ENCODE results near the gene ELAPOR1. TPM values are rescaled to one million over a fixed set of nuclear protein-coding genes. Genes with fewer than 3 reads are reported as not detected.
"Not testable (repeated sequence)": the region's sequence is repeated elsewhere in the genome, so short reads cannot be mapped to it uniquely, and the experiment has no call there.

Gene ELAPOR1
- total RNA-seq, 1 donor from 2014 or later: 0.30 TPM

GRCh38 chr1:109131800-109132199 is 17.9 kb downstream of the ELAPOR1 start:
- DNase-seq (ENCODE audit: low spot score): no peak
- intact Hi-C loops (cut with DNase I): no loop called here

GRCh38 chr1:109133002-109133706 is 19.2 kb downstream of the ELAPOR1 start:
- intact Hi-C loops (cut with DNase I): no loop called here
- no peak for DNase-seq (ENCODE audit: low spot score)

- intact Hi-C loops (cut with DNase I): no loop called here
- DNase-seq (ENCODE audit: low spot score): peak; percentile 92
Observed at GRCh38 chr1:109133815-109134214, 19.9 kb downstream of the ELAPOR1 start.

GRCh38 chr1:109134423-109134822 is 20.5 kb downstream of the ELAPOR1 start:
- no peak for DNase-seq (ENCODE audit: low spot score)
- intact Hi-C loops (cut with DNase I): no loop called here

DNA sequence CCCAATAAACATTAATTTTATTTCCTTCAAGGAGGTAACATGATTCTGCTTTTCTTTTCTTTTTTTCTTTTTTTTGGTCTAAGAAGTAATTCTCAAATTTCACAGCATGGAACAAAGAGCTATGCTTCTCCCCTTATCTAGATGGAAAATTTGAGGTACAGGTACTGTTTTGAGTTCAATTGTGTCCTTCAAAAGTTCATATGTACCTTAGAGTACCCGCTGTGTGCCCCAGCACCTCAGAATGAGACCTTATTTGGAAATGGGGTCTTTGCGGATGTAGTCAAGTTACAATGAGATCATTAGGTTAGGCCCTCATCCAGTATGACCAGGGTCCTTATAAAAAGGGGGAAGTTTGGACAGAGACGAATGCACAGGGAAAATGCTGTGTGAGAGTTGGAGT is 22.0 kb downstream of the ELAPOR1 start:
- intact Hi-C loops (cut with DNase I): no loop called here
- DNase-seq (ENCODE audit: low spot score): no peak

GRCh38 chr1:109136766-109137165 is 22.9 kb downstream of the ELAPOR1 start:
- intact Hi-C loops (cut with DNase I): no loop called here
- DNase-seq (ENCODE audit: low spot score): no peak

- intact Hi-C loops (cut with DNase I): no loop called here
- no peak for DNase-seq (ENCODE audit: low spot score)
Observed at GRCh38 chr1:109137958-109138357, 24.0 kb downstream of the ELAPOR1 start.

DNA sequence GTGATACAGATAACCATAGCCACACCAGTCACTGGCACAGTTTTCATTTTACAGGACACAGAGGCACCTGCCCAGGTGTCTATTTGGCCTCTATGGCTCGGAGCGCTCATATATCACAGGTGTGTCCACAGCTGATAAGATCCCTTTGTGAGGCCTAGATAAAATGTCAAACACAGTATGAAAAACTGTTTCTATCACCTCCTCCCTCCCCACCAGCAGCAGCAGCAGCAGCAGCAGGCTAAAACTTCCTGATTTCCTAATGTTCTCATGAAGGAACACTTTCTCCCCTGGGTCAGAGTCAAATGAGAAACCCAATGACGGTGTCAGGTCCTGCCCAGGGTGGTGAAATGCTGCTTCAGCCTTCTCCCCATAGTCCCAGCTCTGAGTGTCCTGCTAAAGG is 24.4 kb downstream of the ELAPOR1 start:
- no peak for DNase-seq (ENCODE audit: low spot score)
- intact Hi-C loops (cut with DNase I): no loop called here

- no peak for DNase-seq (ENCODE audit: low spot score)
- intact Hi-C loops (cut with DNase I): no loop called here
Observed at GRCh38 chr1:109140392-109140791, 26.5 kb downstream of the ELAPOR1 start.

DNA sequence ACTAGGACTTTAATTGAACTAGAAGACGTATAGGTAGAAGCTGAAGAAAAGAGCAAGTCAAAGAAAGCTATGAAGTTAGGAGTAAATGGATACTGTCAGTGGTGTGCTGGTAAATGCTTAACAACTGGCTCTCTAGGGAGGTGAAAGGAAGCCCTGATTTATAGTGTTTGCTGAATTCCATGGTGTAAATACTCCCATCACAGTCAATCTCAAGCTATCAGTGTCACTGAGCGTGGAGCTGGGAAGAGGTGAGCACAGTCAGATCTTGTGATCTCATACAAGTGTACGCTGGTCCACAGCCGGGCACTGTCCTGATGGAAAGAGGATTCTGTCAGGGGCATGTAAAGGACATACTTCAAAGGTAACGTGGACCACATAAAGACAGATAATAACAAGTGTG is 28.3 kb downstream of the ELAPOR1 start:
- DNase-seq (ENCODE audit: low spot score): no peak

GRCh38 chr1:109142725-109143124 is 28.8 kb downstream of the ELAPOR1 start:
- intact Hi-C loops (cut with DNase I): not testable (repeated sequence)

More for the DNA sequence above, 28.3 kb downstream of the ELAPOR1 start:
- intact Hi-C loops (cut with DNase I): no loop called here

DNA sequence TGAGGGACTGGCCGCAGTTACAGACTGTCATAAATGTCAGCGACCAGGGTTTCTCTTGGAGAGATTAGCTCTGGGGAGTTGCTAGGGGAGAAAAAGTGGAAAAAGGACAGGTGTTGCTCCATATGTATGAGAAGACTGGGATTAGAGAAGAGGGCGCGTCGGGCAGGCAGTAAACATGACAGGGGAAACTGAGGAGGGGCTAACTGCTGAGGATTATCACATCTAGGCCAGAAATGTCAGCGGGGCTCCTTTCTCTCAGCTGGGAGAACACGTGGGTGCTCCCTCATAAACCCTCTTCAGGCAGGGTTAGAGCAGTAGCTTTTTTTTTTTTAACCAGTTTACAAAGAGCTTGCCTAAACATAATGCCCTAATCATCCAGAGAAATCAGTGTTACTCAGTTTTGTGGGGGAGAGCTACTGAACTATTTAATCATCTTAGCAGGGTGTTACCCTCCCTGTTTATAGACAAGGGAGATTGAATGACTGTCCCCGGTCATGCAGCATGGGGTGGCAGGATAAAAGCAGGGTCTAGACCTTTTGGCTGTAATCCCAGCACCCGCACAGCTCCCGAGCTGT is 35.2 kb downstream of the ELAPOR1 start:
- DNase-seq (ENCODE audit: low spot score): no peak
- intact Hi-C loops (cut with DNase I): no loop called here

More at GRCh38 chr1:109142725-109143124, 28.8 kb downstream of the ELAPOR1 start:
- not testable (repeated sequence) for DNase-seq (ENCODE audit: low spot score)

DNA sequence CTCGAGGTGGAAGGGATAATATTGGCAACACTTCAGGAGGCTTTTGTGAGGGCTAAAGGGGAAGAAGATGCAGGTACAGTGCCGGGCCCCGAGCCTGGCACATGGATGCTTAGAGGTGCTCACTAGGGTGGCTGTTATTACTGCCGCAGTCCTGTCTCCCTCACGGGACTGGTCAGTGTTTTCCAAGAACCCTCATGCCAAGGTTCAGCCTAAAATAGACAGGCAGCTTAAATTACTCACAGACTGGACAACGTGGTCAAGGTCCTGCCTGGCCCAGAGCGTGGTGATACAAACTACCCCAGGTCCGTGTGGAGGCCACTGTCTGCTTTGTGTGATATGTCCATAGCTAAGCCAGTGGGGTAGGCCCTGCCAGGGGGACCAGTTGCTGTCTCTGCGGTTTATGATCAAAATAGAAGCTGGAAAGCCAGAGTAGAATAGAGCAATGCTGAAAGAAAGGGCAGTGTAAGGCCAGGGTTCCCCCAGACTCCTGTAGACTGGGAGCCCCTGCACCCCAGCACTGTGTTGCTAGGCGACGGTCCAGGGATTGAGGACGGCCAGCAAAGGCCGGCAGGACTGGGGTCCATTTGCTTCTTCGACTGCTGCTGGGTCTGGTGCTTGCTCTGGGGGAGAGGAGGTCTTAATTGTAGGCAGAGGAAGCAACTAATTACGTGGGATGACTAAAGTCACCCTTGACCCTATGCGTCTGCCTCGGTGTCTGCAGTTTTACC is 36.1 kb downstream of the ELAPOR1 start:
- intact Hi-C loops (cut with DNase I): no loop called here
- DNase-seq (ENCODE audit: low spot score): no peak

- no peak for DNase-seq (ENCODE audit: low spot score)
- intact Hi-C loops (cut with DNase I): no loop called here
Observed at GRCh38 chr1:109151146-109151990, 37.5 kb downstream of the ELAPOR1 start.

- intact Hi-C loops (cut with DNase I): no loop called here
- DNase-seq (ENCODE audit: low spot score): no peak
Observed at GRCh38 chr1:109152196-109152595, 38.3 kb downstream of the ELAPOR1 start.

DNA sequence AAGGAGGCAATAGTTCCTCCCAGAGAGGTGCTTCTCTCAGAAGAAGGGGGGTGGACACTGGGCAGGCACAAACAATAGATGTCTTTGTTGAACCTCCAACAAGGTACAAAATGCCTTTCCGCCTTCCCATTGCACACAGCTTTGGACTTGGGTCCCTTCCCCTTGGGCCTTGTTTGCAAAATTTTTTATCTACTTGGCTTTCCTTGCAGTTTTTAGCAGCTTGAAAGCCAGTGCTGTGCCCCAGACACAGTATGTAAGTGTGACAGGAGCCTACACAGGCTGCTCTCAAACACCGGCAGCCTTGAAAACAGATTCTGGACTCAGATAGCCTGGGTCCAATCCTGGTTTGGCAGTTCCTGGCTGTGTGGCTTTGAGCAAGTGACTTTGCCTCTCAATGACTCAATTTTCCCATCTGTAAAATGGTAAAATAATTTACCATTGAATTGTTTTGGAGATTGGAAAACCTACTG is 43.0 kb downstream of the ELAPOR1 start:
- intact Hi-C loops (cut with DNase I): no loop called here
- no peak for DNase-seq (ENCODE audit: low spot score)

GRCh38 chr1:109158433-109158832 is 44.5 kb downstream of the ELAPOR1 start:
- DNase-seq (ENCODE audit: low spot score): no peak
- intact Hi-C loops (cut with DNase I): no loop called here

DNA sequence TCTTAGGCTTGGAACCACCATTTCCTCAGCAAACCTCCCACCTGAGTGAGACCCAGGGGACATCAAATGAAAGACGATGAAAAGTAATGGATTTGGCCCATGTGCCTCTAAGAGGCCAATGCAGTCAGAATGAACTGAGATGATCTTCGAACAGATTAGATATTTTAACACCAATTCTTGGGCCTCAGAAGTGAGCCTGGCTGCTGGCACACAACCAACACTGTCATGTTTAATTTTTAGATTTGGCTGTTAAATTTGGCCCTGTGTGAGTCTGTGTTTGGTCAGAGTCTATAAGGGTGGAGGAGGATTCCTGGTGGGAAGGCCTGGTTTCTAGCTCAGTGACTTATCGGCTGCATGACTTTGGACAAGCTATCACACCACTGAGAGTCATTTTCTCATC is 45.4 kb downstream of the ELAPOR1 start:
- no peak for DNase-seq (ENCODE audit: low spot score)
- intact Hi-C loops (cut with DNase I): no loop called here

DNA sequence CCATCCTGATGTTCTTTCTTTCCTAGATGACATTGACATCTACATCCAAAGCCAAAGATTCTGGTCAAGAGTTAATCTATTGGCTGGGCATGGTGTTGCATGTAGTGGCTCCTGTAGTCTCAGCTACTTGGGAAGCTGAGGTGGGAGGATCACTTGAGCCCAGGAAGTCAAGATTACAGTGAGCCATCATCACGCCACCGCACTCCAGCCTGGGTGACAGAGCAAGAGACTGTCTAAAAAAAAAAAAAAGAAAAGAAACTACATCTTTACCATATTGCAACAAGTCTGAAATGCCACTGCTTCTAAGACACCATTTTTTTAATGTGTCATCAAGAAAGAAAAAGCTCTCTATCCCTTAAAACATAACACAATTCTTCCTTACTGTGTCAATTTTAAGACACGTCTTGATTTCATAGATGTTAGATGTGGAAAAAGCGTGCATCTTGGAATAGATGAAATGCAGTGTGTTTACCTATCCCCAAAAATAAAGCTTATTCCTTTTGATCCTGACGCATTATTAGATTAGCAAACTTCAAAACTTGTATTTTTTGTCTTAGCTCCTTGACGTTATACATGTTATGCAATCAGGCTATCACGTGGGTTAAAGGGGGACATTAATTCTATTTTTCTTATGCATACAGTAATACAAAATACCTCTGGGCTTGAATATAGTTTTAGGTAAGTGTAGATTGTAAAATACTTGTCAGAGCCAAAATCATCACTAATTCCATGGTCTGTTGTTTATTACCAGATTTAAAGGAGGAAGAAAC is 46.3 kb downstream of the ELAPOR1 start:
- intact Hi-C loops (cut with DNase I): no loop called here
- no peak for DNase-seq (ENCODE audit: low spot score)

Measured in cardiac septum (tissue), 1 donor.